Measurements from ENCODE around the gene NTM. TPM values are rescaled to one million over a fixed set of nuclear protein-coding genes. Genes with fewer than 3 reads are reported as not detected.

NTM gene
- total and polyA plus RNA-seq, 2 of the 8 experiments (the other 6 are each of a cell fraction or from before 2014, with no cell fraction given) = 13.4 to 20.0 TPM

DNA sequence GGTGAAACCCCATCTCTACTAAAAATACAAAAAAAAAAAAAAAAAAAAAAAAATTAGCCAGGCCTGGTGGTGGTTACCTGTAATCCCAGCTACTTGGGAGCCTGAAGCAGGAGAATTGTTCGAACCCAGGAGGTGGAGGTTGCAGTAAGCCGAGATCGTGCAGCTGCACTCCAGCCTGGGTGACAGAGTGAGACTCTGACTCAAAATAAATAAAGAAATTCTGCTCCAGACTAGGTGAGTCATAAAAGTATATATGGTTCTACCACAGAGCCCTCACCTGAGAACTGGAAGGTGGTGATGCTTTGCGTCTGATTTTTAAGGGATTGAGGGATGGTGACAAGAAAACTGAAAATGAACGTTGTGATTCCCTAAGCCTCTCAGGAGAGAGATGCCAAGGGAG lies 58.4 kb downstream of the NTM start:
- Histone ChIP-seq H4K91ac (replicated peaks; ENCODE audit: insufficient read length, low read length) (no peak overlapping the region), H3K9ac (replicated peaks in 1 of 4; ENCODE audit: extremely low read depth in 1 of 4, low read depth in 3 of 4, low read length in 3 of 4) (no peak overlapping the region), H2BK15ac (ENCODE audit: low read length) (no peak overlapping the region), H3K9me3 (ENCODE audit: insufficient read depth in 2 of 2, low read depth in 1 of 2, low read length in 1 of 2) (no peaks in the 10 kb centered on the region), H3K36me3 (ENCODE audit: control insufficient read depth in 2 of 4, insufficient read depth in 4 of 4, low read length in 3 of 4) (no peaks in the 10 kb centered on the region), H3K27me3 (replicated peaks in 1 of 4; ENCODE audit: control insufficient read depth in 3 of 4, extremely low read depth in 1 of 4, insufficient read depth in 3 of 4, low read length in 3 of 4) (no peaks in the 10 kb centered on the region), H2BK5ac (ENCODE audit: low read depth, low read length) (no peak overlapping the region), H2AFZ (ENCODE audit: low read length) (no peak overlapping the region), H3K23ac (ENCODE audit: insufficient read length) (no peak overlapping the region), H3K4me2 (ENCODE audit: insufficient read depth in 1 of 2, low read depth in 2 of 2, low read length in 2 of 2) (no peak overlapping the region), H3K23me2 (ENCODE audit: low read depth, low read length) (no peaks in the 10 kb centered on the region), H2BK12ac (ENCODE audit: low read depth, low read length) (no peak overlapping the region), H4K20me1 (replicated peaks in 1 of 2; ENCODE audit: control insufficient read depth in 1 of 2, insufficient read depth in 2 of 2, low read length in 2 of 2) (no peaks in the 10 kb centered on the region), H4K5ac (ENCODE audit: insufficient read length, low read depth, low read length) (no peak overlapping the region), H3K79me2 (ENCODE audit: control insufficient read depth in 1 of 2, insufficient read depth in 2 of 2, low read length in 2 of 2) (no peaks in the 10 kb centered on the region), H4K8ac (ENCODE audit: extremely low read depth, insufficient read depth, low read length) (no peak overlapping the region), H3K14ac (ENCODE audit: insufficient read length) (no peak overlapping the region), H3K4me3 (ENCODE audit: extremely low read depth in 1 of 4, insufficient read depth in 2 of 4, low read depth in 3 of 4, low read length in 4 of 4) (no peak overlapping the region), H3K27ac (ENCODE audit: low read depth, low read length) (no peak overlapping the region), H3K4me1 (replicated peaks in 1 of 4; ENCODE audit: control insufficient read depth in 3 of 4, insufficient read depth in 4 of 4, low read length in 3 of 4) (no peaks in the 10 kb centered on the region), H3K18ac (ENCODE audit: extremely low read depth, low read length) (no peak overlapping the region), H3K4ac (replicated peaks; ENCODE audit: insufficient read length, low read depth, low read length) (no peak overlapping the region), H2BK20ac (ENCODE audit: low read length) (no peak overlapping the region), H2AK5ac (ENCODE audit: low read depth, low read length) (no peak overlapping the region), H3K56ac (replicated peaks; ENCODE audit: insufficient read length, low read depth, low read length) (no peak overlapping the region), H3K79me1 (ENCODE audit: low read depth, low read length) (no peaks in the 10 kb centered on the region), H2BK120ac (replicated peaks; ENCODE audit: low read depth, low read length) (no peak overlapping the region)
- ChIA-PET POLR2A (ENCODE audit: partially characterized antibody) (no interaction called here), CTCF (ENCODE audit: partially characterized antibody) (interaction anchor here (1.2 to 1.3 kb wide), 2 partner anchors 18 to 36 kb away, joined by 3 to 7 read pairs; no protein-coding TSS in a partner anchor)
- WGBS, 2 experiments (ENCODE audit: extremely low coverage in 1 of 2, insufficient coverage in 1 of 2, insufficient read length in 1 of 2, insufficient replicate concordance in 2 of 2, low coverage in 1 of 2, low lambda C conversion rate in 2 of 2, missing lambda C conversion rate in 1 of 2) = 88% methylated on average over 5 of the region's 5 CpGs; no CpG with 5 or more reads in 1 of the 2 experiments
- DNase-seq (ENCODE audit: low read depth in 1 of 2, low spot score in 2 of 2) (no peak), FAIRE-seq (no peak)
- TF ChIP-seq MAFK (IDR thresholded peaks at IDR 0.05; ENCODE audit: low read depth, low read length) (no peak), CREB1 (IDR thresholded peaks at IDR 0.05) (no peak), GABPA (IDR thresholded peaks at IDR 0.05; ENCODE audit: borderline replicate concordance, insufficient read depth, low read length) (no peak), SAP30 (IDR thresholded peaks at IDR 0.05; ENCODE audit: insufficient read depth, insufficient replicate concordance, low read length) (no peak), POLR2AphosphoS5 (IDR thresholded peaks at IDR 0.05; ENCODE audit: low read depth, low read length) (no peak), CHD1 (IDR thresholded peaks at IDR 0.05; ENCODE audit: low read depth, low read length) (no peak)
- TF ChIP-seq, protein P1, sequence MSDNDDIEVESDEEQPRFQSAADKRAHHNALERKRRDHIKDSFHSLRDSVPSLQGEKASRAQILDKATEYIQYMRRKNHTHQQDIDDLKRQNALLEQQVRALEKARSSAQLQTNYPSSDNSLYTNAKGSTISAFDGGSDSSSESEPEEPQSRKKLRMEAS (IDR thresholded peaks at IDR 0.05) = no peak
- TF ChIP-seq, protein P2, sequence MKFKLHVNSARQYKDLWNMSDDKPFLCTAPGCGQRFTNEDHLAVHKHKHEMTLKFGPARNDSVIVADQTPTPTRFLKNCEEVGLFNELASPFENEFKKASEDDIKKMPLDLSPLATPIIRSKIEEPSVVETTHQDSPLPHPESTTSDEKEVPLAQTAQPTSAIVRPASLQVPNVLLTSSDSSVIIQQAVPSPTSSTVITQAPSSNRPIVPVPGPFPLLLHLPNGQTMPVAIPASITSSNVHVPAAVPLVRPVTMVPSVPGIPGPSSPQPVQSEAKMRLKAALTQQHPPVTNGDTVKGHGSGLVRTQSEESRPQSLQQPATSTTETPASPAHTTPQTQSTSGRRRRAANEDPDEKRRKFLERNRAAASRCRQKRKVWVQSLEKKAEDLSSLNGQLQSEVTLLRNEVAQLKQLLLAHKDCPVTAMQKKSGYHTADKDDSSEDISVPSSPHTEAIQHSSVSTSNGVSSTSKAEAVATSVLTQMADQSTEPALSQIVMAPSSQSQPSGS (IDR thresholded peaks at IDR 0.05; ENCODE audit: low read length) = no peak
- TF ChIP-seq, protein P3, sequence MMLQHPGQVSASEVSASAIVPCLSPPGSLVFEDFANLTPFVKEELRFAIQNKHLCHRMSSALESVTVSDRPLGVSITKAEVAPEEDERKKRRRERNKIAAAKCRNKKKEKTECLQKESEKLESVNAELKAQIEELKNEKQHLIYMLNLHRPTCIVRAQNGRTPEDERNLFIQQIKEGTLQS (IDR thresholded peaks at IDR 0.05; ENCODE audit: insufficient read depth, low read depth, low read length) = no peak
- TF ChIP-seq, protein P4, sequence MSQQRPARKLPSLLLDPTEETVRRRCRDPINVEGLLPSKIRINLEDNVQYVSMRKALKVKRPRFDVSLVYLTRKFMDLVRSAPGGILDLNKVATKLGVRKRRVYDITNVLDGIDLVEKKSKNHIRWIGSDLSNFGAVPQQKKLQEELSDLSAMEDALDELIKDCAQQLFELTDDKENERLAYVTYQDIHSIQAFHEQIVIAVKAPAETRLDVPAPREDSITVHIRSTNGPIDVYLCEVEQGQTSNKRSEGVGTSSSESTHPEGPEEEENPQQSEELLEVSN (IDR thresholded peaks at IDR 0.05) = no peak
